ENCODE data around the gene HSD17B12.

HSD17B12 gene

GRCh38 chr11:43688394-43688793, 7.9 kb downstream of the HSD17B12 start:
- no peak for DNase-seq (ENCODE audit: low read depth, low spot score)

GRCh38 chr11:43689167-43689566, 8.6 kb downstream of the HSD17B12 start:
- no peak for DNase-seq (ENCODE audit: low read depth, low spot score)

GRCh38 chr11:43690929-43691725, 10.6 kb downstream of the HSD17B12 start:
- no peak for DNase-seq (ENCODE audit: low read depth, low spot score)

GRCh38 chr11:43691806-43692205, 11.3 kb downstream of the HSD17B12 start:
- DNase-seq (ENCODE audit: low read depth, low spot score) = no peak

- no peak for DNase-seq (ENCODE audit: low read depth, low spot score)
These were observed 12.5 kb downstream of the HSD17B12 start for GRCh38 chr11:43693069-43693468.

GRCh38 chr11:43693731-43694130, 13.2 kb downstream of the HSD17B12 start:
- no peak for DNase-seq (ENCODE audit: low read depth, low spot score)

- no peak for DNase-seq (ENCODE audit: low read depth, low spot score)
These were observed 13.9 kb downstream of the HSD17B12 start for GRCh38 chr11:43694477-43694876.

- peak; percentile 19 for DNase-seq (ENCODE audit: low read depth, low spot score)
These were observed 17.1 kb downstream of the HSD17B12 start for GRCh38 chr11:43697679-43698078.

GRCh38 chr11:43699870-43700269, 19.3 kb downstream of the HSD17B12 start:
- no peak for DNase-seq (ENCODE audit: low read depth, low spot score)

- no peak for DNase-seq (ENCODE audit: low read depth, low spot score)
These were observed 26.1 kb downstream of the HSD17B12 start for GRCh38 chr11:43706631-43707030.

GRCh38 chr11:43708776-43709175, 28.2 kb downstream of the HSD17B12 start:
- no peak for DNase-seq (ENCODE audit: low read depth, low spot score)

- DNase-seq (ENCODE audit: low read depth, low spot score) = no peak
These were observed 29.2 kb downstream of the HSD17B12 start for GRCh38 chr11:43709689-43710088.

- DNase-seq (ENCODE audit: low read depth, low spot score) = no peak
These were observed 32.1 kb downstream of the HSD17B12 start for GRCh38 chr11:43712676-43713075.

- DNase-seq (ENCODE audit: low read depth, low spot score) = no peak
These were observed 37.8 kb downstream of the HSD17B12 start for GRCh38 chr11:43718373-43718772.

GRCh38 chr11:43723617-43724016, 43.1 kb downstream of the HSD17B12 start:
- no peak for DNase-seq (ENCODE audit: low read depth, low spot score)

GRCh38 chr11:43732225-43732624, 51.7 kb downstream of the HSD17B12 start:
- no peak for DNase-seq (ENCODE audit: low read depth, low spot score)

GRCh38 chr11:43734256-43734655, 53.7 kb downstream of the HSD17B12 start:
- DNase-seq (ENCODE audit: low read depth, low spot score) = no peak

GRCh38 chr11:43735115-43735514, 54.6 kb downstream of the HSD17B12 start:
- no peak for DNase-seq (ENCODE audit: low read depth, low spot score)

- peak; percentile 74 for DNase-seq (ENCODE audit: low read depth, low spot score)
These were observed 55.4 kb downstream of the HSD17B12 start for GRCh38 chr11:43735961-43736360.

- peak; percentile 75 for DNase-seq (ENCODE audit: low read depth, low spot score)
These were observed 56.1 kb downstream of the HSD17B12 start for GRCh38 chr11:43736502-43737200.

GRCh38 chr11:43737201-43737590, 56.7 kb downstream of the HSD17B12 start:
- DNase-seq (ENCODE audit: low read depth, low spot score) = no peak

GRCh38 chr11:43738600-43739409, 58.3 kb downstream of the HSD17B12 start:
- DNase-seq (ENCODE audit: low read depth, low spot score) = peak; percentile 80
